Neutrophil (primary cell): ENCODE measurements around the gene TK2.

ENCODE experiments used
- H3K27ac ChIP-seq: fragments of 200-600 bp; sonication (generic); 2 replicates; pipeline ENCODE4 v1.5.1; 2016; ENCODE audit warnings: mild to moderate bottlenecking, moderate library complexity
- H3K27me3 ChIP-seq: fragments of 200-600 bp; sonication (generic); 2 replicates; pipeline ENCODE4 v1.6.0; 2016; ENCODE audit warnings: mild to moderate bottlenecking
- H3K36me3 ChIP-seq: fragments of 200-600 bp; sonication (generic); 2 replicates; pipeline ENCODE4 v1.5.1; 2017
- H3K4me1 ChIP-seq, 2 experiments: fragments of 200-600 bp in 1 of 2; sonication (generic) in 1 of 2; 1 replicate in 1 of 2; 2 replicates in 1 of 2; pipeline versions ENCODE4 v1.5.1 to v1.6.1; 2013 to 2016; ENCODE audit warnings: low read depth in 1 of 2, low read length in 1 of 2, mild to moderate bottlenecking in 1 of 2, moderate library complexity in 1 of 2; ENCODE audit not compliant: control insufficient read depth in 1 of 2, insufficient read depth in 1 of 2
- H3K4me3 ChIP-seq, 2 experiments: fragments of 200-600 bp in 1 of 2; sonication (generic) in 1 of 2; 1 replicate in 1 of 2; 2 replicates in 1 of 2; pipeline ENCODE4 v1.5.1; 2013 to 2016; ENCODE audit warnings: low read depth in 1 of 2, low read length in 1 of 2, mild to moderate bottlenecking in 1 of 2, moderate library complexity in 1 of 2
- H3K9me3 ChIP-seq: fragments of 200-600 bp; sonication (generic); 2 replicates; pipeline ENCODE4 v1.5.1; 2016
- CTCF ChIP-seq: fragments of 200-600 bp; sonication (generic); IDR thresholded peaks from 2 replicates; pipeline ENCODE4 v1.5.1; 2016; ENCODE audit warnings: antibody characterized with exemption

TK2 gene

GRCh38 chr16:66537236-66537635, 12.7 kb downstream of the TK2 start:
- Histone ChIP-seq H3K36me3 (peaks cover 7% of the 10 kb centered on the region), H3K27me3 (no peaks in the 10 kb centered on the region), H3K4me1 (peaks cover 17 to 20% of the 10 kb centered on the region in 2 experiments), H3K27ac (peak overlapping the region; percentile 27), H3K9me3 (no peaks in the 10 kb centered on the region), H3K4me3 (no peak overlapping the region)
- no peak for TF ChIP-seq CTCF

- no peaks in the 10 kb centered on the region for H3K9me3 ChIP-seq
- TF ChIP-seq CTCF = no peak
- H3K27ac ChIP-seq = peak overlapping the region; percentile 29
- H3K36me3 ChIP-seq = peaks cover 7% of the 10 kb centered on the region
- H3K4me3 ChIP-seq = no peak overlapping the region
- no peaks in the 10 kb centered on the region for H3K27me3 ChIP-seq
- H3K4me1 ChIP-seq = peaks cover 17 to 20% of the 10 kb centered on the region in 2 experiments
Observed at GRCh38 chr16:66536525-66536924, 13.4 kb downstream of the TK2 start.

GRCh38 chr16:66534376-66534799, 15.5 kb downstream of the TK2 start:
- Histone ChIP-seq H3K27me3 (no peaks in the 10 kb centered on the region), H3K27ac (no peak overlapping the region), H3K36me3 (peaks cover 24% of the 10 kb centered on the region), H3K9me3 (no peaks in the 10 kb centered on the region), H3K4me1 (peaks cover 7 to 11% of the 10 kb centered on the region in 2 experiments), H3K4me3 (no peak overlapping the region)
- no peak for TF ChIP-seq CTCF

- H3K4me1 ChIP-seq = peaks cover 42% of the 10 kb centered on the region in 2 experiments
- peaks cover 23% of the 10 kb centered on the region for H3K36me3 ChIP-seq
- H3K4me3 ChIP-seq = no peak overlapping the region
- H3K27me3 ChIP-seq = no peaks in the 10 kb centered on the region
- H3K9me3 ChIP-seq = no peaks in the 10 kb centered on the region
- TF ChIP-seq CTCF = no peak
- H3K27ac ChIP-seq = peak overlapping the region; percentile 98
Observed at GRCh38 chr16:66529475-66529874, 20.4 kb downstream of the TK2 start.

GRCh38 chr16:66528294-66528693, 21.6 kb downstream of the TK2 start:
- no peak for TF ChIP-seq CTCF
- Histone ChIP-seq H3K4me3 (no peak overlapping the region), H3K27ac (peak overlapping the region; percentile 98), H3K4me1 (peaks cover 54% of the 10 kb centered on the region in 2 experiments), H3K27me3 (no peaks in the 10 kb centered on the region), H3K9me3 (no peaks in the 10 kb centered on the region), H3K36me3 (peaks cover 23% of the 10 kb centered on the region)
